ENCODE data around the gene FBLN1. TPM values are rescaled to one million over a fixed set of nuclear protein-coding genes. Genes with fewer than 3 reads are reported as not detected.

The FBLN1 gene
- polyA plus RNA-seq, 1 experiment: 241 TPM

DNA sequence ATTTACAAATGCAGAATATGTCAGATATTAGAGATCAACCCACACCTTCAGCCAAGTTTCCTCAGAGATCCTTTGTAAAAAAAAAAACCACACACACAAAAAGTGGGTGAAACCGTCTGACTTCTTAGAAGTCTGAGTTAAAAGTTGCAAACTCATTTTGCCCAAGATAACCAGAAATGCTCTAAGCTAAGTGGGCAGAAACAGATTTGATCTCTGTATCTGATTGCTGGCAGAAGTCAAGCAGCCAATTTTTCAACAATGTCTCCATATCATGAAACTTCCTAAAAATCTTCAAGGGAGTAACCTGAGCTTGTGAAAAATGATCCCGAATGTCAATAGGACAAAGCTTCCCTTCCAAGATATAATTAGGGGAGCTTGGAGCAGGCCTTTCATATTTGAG, 140.3 kb downstream of the FBLN1 start:
- DNase-seq (ENCODE audit: low read depth, low spot score): no peak
- ChIA-PET CTCF (interaction anchor here (1.2 to 3.2 kb wide), 3 partner anchors 11 to 221 kb away, joined by 3 to 13 read pairs (median 6); no protein-coding TSS in a partner anchor), POLR2A (no interaction called here)
- no peaks in the 10 kb centered on the region; the same call in 1 of the 2 replicates for H3K9me3 ChIP-seq (ENCODE audit: control insufficient read depth, insufficient read depth, low read length)
- no peak overlapping the region for H3K27ac ChIP-seq (ENCODE audit: low read depth, low read length)
- peaks cover 26% of the 10 kb centered on the region for H3K27me3 ChIP-seq (ENCODE audit: control insufficient read depth, insufficient read depth, low read length)
- TF ChIP-seq, protein P1, sequence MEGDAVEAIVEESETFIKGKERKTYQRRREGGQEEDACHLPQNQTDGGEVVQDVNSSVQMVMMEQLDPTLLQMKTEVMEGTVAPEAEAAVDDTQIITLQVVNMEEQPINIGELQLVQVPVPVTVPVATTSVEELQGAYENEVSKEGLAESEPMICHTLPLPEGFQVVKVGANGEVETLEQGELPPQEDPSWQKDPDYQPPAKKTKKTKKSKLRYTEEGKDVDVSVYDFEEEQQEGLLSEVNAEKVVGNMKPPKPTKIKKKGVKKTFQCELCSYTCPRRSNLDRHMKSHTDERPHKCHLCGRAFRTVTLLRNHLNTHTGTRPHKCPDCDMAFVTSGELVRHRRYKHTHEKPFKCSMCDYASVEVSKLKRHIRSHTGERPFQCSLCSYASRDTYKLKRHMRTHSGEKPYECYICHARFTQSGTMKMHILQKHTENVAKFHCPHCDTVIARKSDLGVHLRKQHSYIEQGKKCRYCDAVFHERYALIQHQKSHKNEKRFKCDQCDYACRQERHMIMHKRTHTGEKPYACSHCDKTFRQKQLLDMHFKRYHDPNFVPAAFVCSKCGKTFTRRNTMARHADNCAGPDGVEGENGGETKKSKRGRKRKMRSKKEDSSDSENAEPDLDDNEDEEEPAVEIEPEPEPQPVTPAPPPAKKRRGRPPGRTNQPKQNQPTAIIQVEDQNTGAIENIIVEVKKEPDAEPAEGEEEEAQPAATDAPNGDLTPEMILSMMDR (IDR thresholded peaks at IDR 0.05; ENCODE audit: low read depth, low read length): no peak
- no peak overlapping the region for H3K4me3 ChIP-seq (ENCODE audit: low read depth, low read length)

- TF ChIP-seq, protein P1 (IDR thresholded peaks at IDR 0.05; ENCODE audit: low read depth, low read length): no peak
- CTCF ChIA-PET: interaction anchor here (0.7 to 3.2 kb wide), 15 partner anchors 11 to 350 kb away, joined by 3 to 13 read pairs (median 3); no protein-coding TSS in a partner anchor
- Histone ChIP-seq H3K4me3 (ENCODE audit: low read depth, low read length) (no peak overlapping the region), H3K27ac (ENCODE audit: low read depth, low read length) (no peak overlapping the region), H3K27me3 (ENCODE audit: control insufficient read depth, insufficient read depth, low read length) (peaks cover 19% of the 10 kb centered on the region), H3K9me3 (ENCODE audit: control insufficient read depth, insufficient read depth, low read length) (no peaks in the 10 kb centered on the region; the same call in 1 of the 2 replicates)
- DNase-seq (ENCODE audit: low read depth, low spot score): no peak
- POLR2A ChIA-PET: no interaction called here
Measured at GRCh38 chr22:45644714-45645113, 142.0 kb downstream of the FBLN1 start.

DNA sequence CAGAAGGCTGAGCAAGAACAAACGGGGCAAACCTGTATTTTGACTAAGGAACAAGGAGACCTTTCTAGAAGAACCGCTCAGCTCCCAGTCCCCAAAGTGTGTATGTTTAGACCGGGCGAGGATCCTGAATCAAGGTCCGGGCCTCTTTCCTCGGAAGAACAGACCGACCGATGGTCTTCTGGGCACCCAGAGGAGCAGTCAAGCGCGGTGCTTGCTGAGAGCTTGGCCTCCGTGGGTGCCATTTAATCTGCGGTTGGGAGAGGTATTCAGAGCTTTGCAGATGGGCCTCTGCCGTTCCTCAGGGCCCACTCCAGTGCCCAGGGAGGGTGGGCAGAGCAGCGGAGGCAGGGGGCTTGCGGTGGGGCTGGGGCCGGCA, 142.5 kb downstream of the FBLN1 start:
- Histone ChIP-seq H3K9me3 (ENCODE audit: control insufficient read depth, insufficient read depth, low read length) (no peaks in the 10 kb centered on the region; the same call in 1 of the 2 replicates), H3K4me3 (ENCODE audit: low read depth, low read length) (no peak overlapping the region), H3K27me3 (ENCODE audit: control insufficient read depth, insufficient read depth, low read length) (peaks cover 15% of the 10 kb centered on the region), H3K27ac (ENCODE audit: low read depth, low read length) (no peak overlapping the region)
- POLR2A ChIA-PET: no interaction called here
- DNase-seq (ENCODE audit: low read depth, low spot score): no peak
- TF ChIP-seq, protein P1 (IDR thresholded peaks at IDR 0.05; ENCODE audit: low read depth, low read length): no peak
- CTCF ChIA-PET: interaction anchor here (0.8 to 3.2 kb wide), 14 partner anchors 11 to 349 kb away, joined by 3 to 13 read pairs (median 4); no protein-coding TSS in a partner anchor

DNA sequence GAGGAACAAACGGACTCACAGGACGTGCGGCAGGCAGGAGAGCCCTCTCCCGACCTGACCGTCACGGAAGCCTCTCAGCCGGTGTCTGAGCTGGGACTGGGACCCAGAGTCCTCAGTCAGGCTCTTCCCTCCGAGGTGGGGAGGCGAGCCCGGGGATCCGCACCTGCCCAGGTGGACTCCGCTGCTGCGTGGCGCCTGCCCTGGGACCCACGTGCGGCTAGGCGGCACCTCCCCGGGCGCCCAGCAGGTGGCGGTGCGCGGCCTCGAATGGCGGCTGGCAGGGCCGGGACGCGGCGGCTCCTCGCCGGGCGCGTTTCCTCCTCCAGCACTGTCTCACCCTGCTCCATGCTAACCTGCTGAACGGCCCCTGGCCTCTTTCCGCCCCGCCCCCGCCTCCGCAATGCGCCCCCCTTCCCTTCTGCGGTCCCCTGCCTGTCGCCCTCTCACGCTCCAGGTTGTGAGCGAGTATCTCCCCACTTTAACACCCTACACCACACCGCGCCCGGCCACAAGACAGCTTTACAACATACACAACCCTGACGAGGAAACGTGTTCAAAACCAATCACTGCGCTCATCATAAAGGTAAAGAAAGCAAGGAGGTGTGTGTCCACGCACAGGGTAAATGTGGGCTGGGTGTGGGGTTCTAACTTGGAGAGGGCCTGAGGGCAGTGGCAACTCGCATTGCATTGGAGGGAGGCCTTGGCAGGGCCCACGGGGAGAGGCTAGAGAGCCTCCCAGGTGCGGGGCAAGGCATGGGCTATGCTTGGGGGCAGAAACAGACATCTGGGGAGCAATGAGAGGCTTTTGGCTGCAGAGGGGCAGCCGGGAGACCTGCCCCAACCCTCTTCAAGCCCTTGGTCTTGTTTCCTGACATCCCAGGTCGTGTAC, 143.1 kb downstream of the FBLN1 start:
- Histone ChIP-seq H3K27ac (ENCODE audit: low read depth, low read length) (no peak overlapping the region), H3K9me3 (ENCODE audit: control insufficient read depth, insufficient read depth, low read length) (no peaks in the 10 kb centered on the region; the same call in 1 of the 2 replicates), H3K27me3 (ENCODE audit: control insufficient read depth, insufficient read depth, low read length) (peaks cover 15% of the 10 kb centered on the region), H3K4me3 (ENCODE audit: low read depth, low read length) (peak overlapping the region; percentile 38; the same call in 1 of the 2 replicates)
- CTCF ChIA-PET: interaction anchor here (0.6 to 3.2 kb wide), 15 partner anchors 12 to 349 kb away, joined by 3 to 13 read pairs (median 4); no protein-coding TSS in a partner anchor
- TF ChIP-seq, protein P1 (IDR thresholded peaks at IDR 0.05; ENCODE audit: low read depth, low read length): peak; percentile 72
- POLR2A ChIA-PET: interaction anchor here (0.7 kb wide), 1 partner anchor 223 kb away, joined by 9 read pairs; no protein-coding TSS in a partner anchor
- DNase-seq (ENCODE audit: low read depth, low spot score): no peak

Data from AG04450 (cell line).